HUES48 (cell line): Measurements from ENCODE around the gene RHBDL1.
"Not testable (repeated sequence)": the region's sequence is repeated elsewhere in the genome, so short reads cannot be mapped to it uniquely, and the experiment has no call there.

ENCODE experiments used
- H3K27ac ChIP-seq: one replicate; pipeline ENCODE4 v1.7.0; 2013; ENCODE audit warnings: low read depth, low read length, inconsistent platforms
- H3K27me3 ChIP-seq: 2 replicates; pipeline ENCODE4 v1.6.1; 2013; ENCODE audit warnings: mild to moderate bottlenecking, low read length; ENCODE audit not compliant: control insufficient read depth, insufficient read depth
- H3K36me3 ChIP-seq: 2 replicates; pipeline ENCODE4 v1.6.1; 2013; ENCODE audit warnings: low read length; ENCODE audit not compliant: control insufficient read depth, insufficient read depth
- H3K4me1 ChIP-seq: 2 replicates; pipeline ENCODE4 v1.6.1; 2013; ENCODE audit warnings: mild to moderate bottlenecking, low read length; ENCODE audit not compliant: control insufficient read depth, insufficient read depth
- H3K4me3 ChIP-seq: 2 replicates; pipeline ENCODE4 v1.5.1; 2013; ENCODE audit warnings: mild to moderate bottlenecking, low read depth, low read length
- H3K9ac ChIP-seq: 2 replicates; pipeline ENCODE4 v1.6.1; 2013; ENCODE audit warnings: mild to moderate bottlenecking, low read depth, low read length, moderate library complexity
- H3K9me3 ChIP-seq: 2 replicates; pipeline ENCODE4 v1.6.1; 2013; ENCODE audit warnings: low read length; ENCODE audit not compliant: control insufficient read depth, insufficient read depth

The RHBDL1 gene

DNA sequence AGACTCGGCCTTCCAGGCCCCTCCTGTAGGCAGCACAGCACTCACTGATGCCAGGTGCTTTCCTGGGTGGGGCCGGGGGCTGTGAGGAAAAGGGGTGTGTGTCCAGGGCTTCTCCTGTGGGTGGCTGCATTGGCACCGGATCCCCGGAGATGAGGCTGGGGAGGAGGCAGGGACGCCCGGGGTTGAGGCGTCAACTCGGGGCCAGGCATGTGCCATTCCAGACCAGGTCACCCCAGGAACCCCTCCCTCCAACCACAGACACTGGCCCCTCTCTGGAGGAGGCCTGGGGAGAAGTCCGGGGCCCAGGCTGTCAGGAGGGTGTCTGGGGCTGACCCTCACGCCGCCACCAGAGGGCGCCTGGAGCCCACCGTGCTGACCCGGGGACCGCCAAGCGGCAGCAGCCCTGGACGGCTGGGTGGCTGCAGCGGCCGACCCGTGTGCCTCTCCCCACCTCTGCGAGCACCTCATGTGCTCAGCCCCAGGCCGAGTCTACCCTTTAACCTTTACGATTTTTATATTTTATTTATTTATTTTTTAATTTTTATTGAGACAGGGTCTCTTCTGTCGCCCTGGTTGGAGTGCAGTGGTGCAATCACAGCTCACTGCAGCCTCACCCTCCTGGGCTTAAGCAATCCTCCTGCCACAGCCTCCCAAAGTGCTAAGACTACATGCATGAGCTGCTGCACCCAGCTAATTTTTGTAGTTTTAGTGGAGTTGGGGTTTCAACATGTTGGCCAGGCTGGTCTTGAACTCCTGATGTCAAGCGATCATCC, 36.3 kb downstream of the RHBDL1 start:
- Histone ChIP-seq H3K9ac (no peak overlapping the region), H3K4me1 (peaks cover 11% of the 10 kb centered on the region), H3K36me3 (no peaks in the 10 kb centered on the region), H3K9me3 (no peaks in the 10 kb centered on the region), H3K4me3 (no peak overlapping the region), H3K27me3 (peaks cover 53% of the 10 kb centered on the region), H3K27ac (no peak overlapping the region)

- H3K36me3 ChIP-seq, H3K9me3 ChIP-seq, H3K27ac ChIP-seq, H3K9ac ChIP-seq, H3K4me3 ChIP-seq: not testable (repeated sequence)
- peaks cover 11% of the 10 kb centered on the region for H3K4me1 ChIP-seq
- H3K27me3 ChIP-seq: peaks cover 43% of the 10 kb centered on the region
Measured at GRCh38 chr16:712740-713250, 37.3 kb downstream of the RHBDL1 start.

- no peak overlapping the region for H3K9ac ChIP-seq
- no peaks in the 10 kb centered on the region for H3K9me3 ChIP-seq
- no peaks in the 10 kb centered on the region for H3K36me3 ChIP-seq
- peaks cover 14% of the 10 kb centered on the region for H3K4me1 ChIP-seq
- no peak overlapping the region for H3K4me3 ChIP-seq
- peaks cover 38% of the 10 kb centered on the region for H3K27me3 ChIP-seq
- no peak overlapping the region for H3K27ac ChIP-seq
Measured at GRCh38 chr16:714079-714478, 38.6 kb downstream of the RHBDL1 start.

GRCh38 chr16:714558-715476, 39.3 kb downstream of the RHBDL1 start, which contains the start of gene METRN:
Gene METRN, plus strand, starts transcription at chr16:715118. Its CDS starts 172 bp downstream, at chr16:715290.
- Histone ChIP-seq H3K4me3 (peak within 1 kb of the TSS; percentile 71), H3K36me3 (no peaks in the 10 kb centered on the region), H3K9ac (no peak within 1 kb of the TSS), H3K4me1 (peaks cover 21% of the 10 kb centered on the region), H3K27ac (no peak within 1 kb of the TSS), H3K9me3 (no peaks in the 10 kb centered on the region), H3K27me3 (peaks cover 32% of the 10 kb centered on the region)

- Histone ChIP-seq H3K27me3 (peaks cover 32% of the 10 kb centered on the region), H3K4me1 (peaks cover 23% of the 10 kb centered on the region), H3K4me3 (peak overlapping the region; percentile 71), H3K9me3 (no peaks in the 10 kb centered on the region), H3K9ac (no peak overlapping the region), H3K36me3 (no peaks in the 10 kb centered on the region), H3K27ac (no peak overlapping the region)
Measured at GRCh38 chr16:715477-716199, 40.2 kb downstream of the RHBDL1 start.

- H3K9ac ChIP-seq: no peak overlapping the region
- H3K27me3 ChIP-seq: peaks cover 32% of the 10 kb centered on the region
- H3K9me3 ChIP-seq: no peaks in the 10 kb centered on the region
- no peak overlapping the region for H3K27ac ChIP-seq
- H3K36me3 ChIP-seq: no peaks in the 10 kb centered on the region
- H3K4me1 ChIP-seq: peaks cover 23% of the 10 kb centered on the region
- H3K4me3 ChIP-seq: peak overlapping the region; percentile 71
Measured at GRCh38 chr16:716200-716568, 40.7 kb downstream of the RHBDL1 start.

GRCh38 chr16:716768-717325, 41.4 kb downstream of the RHBDL1 start:
- no peak overlapping the region for H3K9ac ChIP-seq
- no peaks in the 10 kb centered on the region for H3K9me3 ChIP-seq
- H3K36me3 ChIP-seq: no peaks in the 10 kb centered on the region
- H3K4me3 ChIP-seq: no peak overlapping the region; the same call in 1 of the 2 replicates
- peaks cover 32% of the 10 kb centered on the region for H3K27me3 ChIP-seq
- H3K4me1 ChIP-seq: peaks cover 23% of the 10 kb centered on the region
- no peak overlapping the region for H3K27ac ChIP-seq

GRCh38 chr16:717450-718245, 42.2 kb downstream of the RHBDL1 start:
- H3K9me3 ChIP-seq: no peaks in the 10 kb centered on the region
- peaks cover 32% of the 10 kb centered on the region for H3K27me3 ChIP-seq
- no peak overlapping the region for H3K4me3 ChIP-seq
- H3K27ac ChIP-seq: no peak overlapping the region
- H3K36me3 ChIP-seq: no peaks in the 10 kb centered on the region
- no peak overlapping the region for H3K9ac ChIP-seq
- peaks cover 23% of the 10 kb centered on the region for H3K4me1 ChIP-seq

DNA sequence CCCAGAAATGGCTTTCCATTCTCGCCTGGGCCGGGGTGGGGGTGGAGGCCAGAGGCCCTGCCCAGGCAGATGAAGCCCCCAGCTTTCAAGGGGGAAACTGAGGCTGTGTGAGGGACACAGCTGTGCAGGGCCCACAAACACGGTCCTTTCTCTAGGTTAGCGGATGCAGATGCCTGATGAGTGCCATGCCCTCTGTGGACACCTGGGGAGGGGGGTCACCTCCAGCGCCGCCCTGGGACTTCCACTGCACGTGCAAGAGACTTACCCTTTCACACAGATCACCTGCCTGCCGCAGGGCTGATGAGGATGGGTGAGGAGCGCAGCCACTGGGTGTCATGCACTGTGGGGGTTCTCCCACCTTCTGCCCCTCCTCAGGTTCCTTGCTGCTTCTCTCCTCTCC, 42.9 kb downstream of the RHBDL1 start:
- no peak overlapping the region for H3K9ac ChIP-seq
- H3K36me3 ChIP-seq: no peaks in the 10 kb centered on the region
- peaks cover 23% of the 10 kb centered on the region for H3K4me1 ChIP-seq
- no peak overlapping the region for H3K4me3 ChIP-seq
- H3K27ac ChIP-seq: no peak overlapping the region
- H3K27me3 ChIP-seq: peaks cover 32% of the 10 kb centered on the region
- H3K9me3 ChIP-seq: no peaks in the 10 kb centered on the region

DNA sequence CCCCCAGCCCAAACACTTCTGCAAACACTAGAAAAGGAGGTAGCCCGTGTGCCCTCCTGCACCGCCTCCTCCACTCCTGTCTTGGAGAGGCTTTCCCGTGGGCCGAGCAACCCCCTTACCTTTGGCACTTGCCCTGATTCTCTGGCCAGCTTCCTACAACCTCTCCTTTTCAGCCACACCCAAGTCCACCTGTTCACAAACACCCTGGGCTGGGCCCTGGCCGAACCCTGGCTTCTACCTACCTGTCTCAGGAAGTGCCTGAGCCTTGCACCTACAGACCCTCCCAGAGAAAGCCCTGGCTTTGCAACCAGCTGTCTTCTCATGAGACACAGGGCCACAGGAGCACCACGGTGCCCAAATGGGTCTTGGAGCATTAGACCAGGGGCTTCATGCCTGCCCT, 43.5 kb downstream of the RHBDL1 start:
- peaks cover 23% of the 10 kb centered on the region for H3K4me1 ChIP-seq
- H3K4me3 ChIP-seq: no peak overlapping the region
- H3K27me3 ChIP-seq: peaks cover 28% of the 10 kb centered on the region
- no peaks in the 10 kb centered on the region for H3K36me3 ChIP-seq
- no peaks in the 10 kb centered on the region for H3K9me3 ChIP-seq
- no peak overlapping the region for H3K9ac ChIP-seq
- no peak overlapping the region for H3K27ac ChIP-seq
